Breast epithelium (tissue), 4 donors: ENCODE measurements around the gene IFIT1B. TPM values are rescaled to one million over a fixed set of nuclear protein-coding genes. Genes with fewer than 3 reads are reported as not detected.

Experiments used
- DNase-seq, 2 donors: peaks; one replicate each; pipeline ENCODE4 v3.0.0-alpha.2; 2019; ENCODE audit warnings: low spot score in 2 of 2
- H3K27ac ChIP-seq, 2 donors: fragments of 200-600 bp; sonication (generic) in 1 of 2; one replicate each; pipeline ENCODE4 v1.5.1; 2016 to 2019; ENCODE audit warnings: mild to moderate bottlenecking in 1 of 2
- H3K27me3 ChIP-seq, 2 donors: fragments of 200-600 bp; sonication (generic) in 1 of 2; one replicate each; pipeline versions ENCODE4 v1.5.1 to v1.6.0; 2017 to 2019; ENCODE audit warnings: control low read depth in 1 of 2, mild to moderate bottlenecking in 1 of 2
- H3K36me3 ChIP-seq: fragments of 200-600 bp; one replicate; pipeline ENCODE4 v1.5.1; 2019
- H3K4me1 ChIP-seq, 2 donors: fragments of 200-600 bp; sonication (generic); one replicate each; pipeline ENCODE4 v1.5.1; 2016 to 2019; ENCODE audit warnings: control low read depth in 1 of 2
- H3K4me3 ChIP-seq, 3 donors: fragments of 200-600 bp; sonication (generic); 1 replicate in 2 of 3; 2 replicates in 1 of 3; pipeline ENCODE4 v1.5.1; 2016 to 2019; ENCODE audit warnings: mild to moderate bottlenecking in 3 of 3, moderate library complexity in 2 of 3
- H3K9me3 ChIP-seq, 2 donors: fragments of 200-600 bp; sonication (generic) in 1 of 2; one replicate each; pipeline ENCODE4 v1.5.1; 2016 to 2019; ENCODE audit warnings: control low read depth in 1 of 2
- POLR2A ChIP-seq: fragments of 450-650 bp; IDR thresholded peaks from one replicate; pipeline ENCODE4 v1.6.1; 2016; ENCODE audit warnings: antibody characterized with exemption, mild to moderate bottlenecking, moderate library complexity
- POLR2AphosphoS5 ChIP-seq, 3 donors: sonication (generic); formaldehyde crosslinking; IDR thresholded peaks; one replicate each; pipeline ENCODE4 v1.6.1; 2017; ENCODE audit warnings: antibody characterized with exemption in 3 of 3
- intact Hi-C: fragments of 100-400 bp; cut with DNase I; formaldehyde crosslinking; loops from one replicate; pipeline ENCODE4 v1.15.1; 2023; ENCODE audit warnings: low total_unique reads
- total RNA-seq, 3 donors: library from RNA; depleted of rRNA; stranded (reverse); fragments of >200 nt; gene quantifications; one replicate each; pipeline ENCODE4 v1.1.0, GENCODE V29; 2016
- TF ChIP-seq, protein P1 (sequence below), 3 donors: fragments of 450-650 bp; IDR thresholded peaks; one replicate each; pipeline ENCODE4 v1.5.1; 2016 to 2017; ENCODE audit warnings: antibody characterized with exemption in 3 of 3, mild to moderate bottlenecking in 3 of 3, moderate library complexity in 3 of 3

Gene IFIT1B
- total RNA-seq, 3 donors from 2014 or later = not detected

DNA sequence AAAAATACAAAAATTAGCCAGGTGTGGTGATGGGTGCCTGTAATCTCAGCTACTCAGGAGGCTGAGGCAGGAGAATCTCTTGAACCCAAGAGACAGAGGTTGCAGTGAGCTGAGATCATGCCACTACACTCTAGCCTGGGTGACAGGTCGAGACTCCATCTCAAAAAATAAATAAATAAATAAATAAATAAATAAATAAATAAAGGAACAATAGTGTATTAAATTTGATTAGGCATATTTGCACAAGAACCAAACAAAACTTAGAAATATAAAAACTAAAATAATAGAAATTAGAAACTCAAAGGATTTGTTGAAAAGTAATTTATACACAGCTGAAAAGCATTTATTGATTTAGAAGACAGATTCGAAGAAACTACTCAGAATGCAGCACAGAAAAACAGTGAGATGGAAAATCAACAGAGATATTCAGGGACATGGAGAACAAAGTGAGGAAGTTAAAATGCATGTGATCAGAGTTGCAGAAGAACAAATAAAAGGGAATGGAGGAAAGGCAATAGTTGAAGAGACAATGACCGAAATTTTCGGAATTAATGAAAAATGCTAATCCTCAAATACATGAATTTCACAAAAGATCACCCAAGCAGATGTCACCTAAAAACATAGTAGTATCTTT lies 32.4 kb upstream of the IFIT1B start:
- TF ChIP-seq, protein P1, sequence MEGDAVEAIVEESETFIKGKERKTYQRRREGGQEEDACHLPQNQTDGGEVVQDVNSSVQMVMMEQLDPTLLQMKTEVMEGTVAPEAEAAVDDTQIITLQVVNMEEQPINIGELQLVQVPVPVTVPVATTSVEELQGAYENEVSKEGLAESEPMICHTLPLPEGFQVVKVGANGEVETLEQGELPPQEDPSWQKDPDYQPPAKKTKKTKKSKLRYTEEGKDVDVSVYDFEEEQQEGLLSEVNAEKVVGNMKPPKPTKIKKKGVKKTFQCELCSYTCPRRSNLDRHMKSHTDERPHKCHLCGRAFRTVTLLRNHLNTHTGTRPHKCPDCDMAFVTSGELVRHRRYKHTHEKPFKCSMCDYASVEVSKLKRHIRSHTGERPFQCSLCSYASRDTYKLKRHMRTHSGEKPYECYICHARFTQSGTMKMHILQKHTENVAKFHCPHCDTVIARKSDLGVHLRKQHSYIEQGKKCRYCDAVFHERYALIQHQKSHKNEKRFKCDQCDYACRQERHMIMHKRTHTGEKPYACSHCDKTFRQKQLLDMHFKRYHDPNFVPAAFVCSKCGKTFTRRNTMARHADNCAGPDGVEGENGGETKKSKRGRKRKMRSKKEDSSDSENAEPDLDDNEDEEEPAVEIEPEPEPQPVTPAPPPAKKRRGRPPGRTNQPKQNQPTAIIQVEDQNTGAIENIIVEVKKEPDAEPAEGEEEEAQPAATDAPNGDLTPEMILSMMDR (IDR thresholded peaks at IDR 0.05) = no peak
- no peak for TF ChIP-seq POLR2AphosphoS5 (IDR thresholded peaks at IDR 0.05)
- no peak for TF ChIP-seq POLR2A
- Histone ChIP-seq H3K4me1 (peaks cover 0 to 2% of the 10 kb centered on the region in 2 donors), H3K4me3 (no peak overlapping the region), H3K27ac (no peak overlapping the region), H3K9me3 (no peaks in the 10 kb centered on the region), H3K36me3 (no peaks in the 10 kb centered on the region), H3K27me3 (no peaks in the 10 kb centered on the region)
- DNase-seq = no peak
- intact Hi-C loops = no loop called here

DNA sequence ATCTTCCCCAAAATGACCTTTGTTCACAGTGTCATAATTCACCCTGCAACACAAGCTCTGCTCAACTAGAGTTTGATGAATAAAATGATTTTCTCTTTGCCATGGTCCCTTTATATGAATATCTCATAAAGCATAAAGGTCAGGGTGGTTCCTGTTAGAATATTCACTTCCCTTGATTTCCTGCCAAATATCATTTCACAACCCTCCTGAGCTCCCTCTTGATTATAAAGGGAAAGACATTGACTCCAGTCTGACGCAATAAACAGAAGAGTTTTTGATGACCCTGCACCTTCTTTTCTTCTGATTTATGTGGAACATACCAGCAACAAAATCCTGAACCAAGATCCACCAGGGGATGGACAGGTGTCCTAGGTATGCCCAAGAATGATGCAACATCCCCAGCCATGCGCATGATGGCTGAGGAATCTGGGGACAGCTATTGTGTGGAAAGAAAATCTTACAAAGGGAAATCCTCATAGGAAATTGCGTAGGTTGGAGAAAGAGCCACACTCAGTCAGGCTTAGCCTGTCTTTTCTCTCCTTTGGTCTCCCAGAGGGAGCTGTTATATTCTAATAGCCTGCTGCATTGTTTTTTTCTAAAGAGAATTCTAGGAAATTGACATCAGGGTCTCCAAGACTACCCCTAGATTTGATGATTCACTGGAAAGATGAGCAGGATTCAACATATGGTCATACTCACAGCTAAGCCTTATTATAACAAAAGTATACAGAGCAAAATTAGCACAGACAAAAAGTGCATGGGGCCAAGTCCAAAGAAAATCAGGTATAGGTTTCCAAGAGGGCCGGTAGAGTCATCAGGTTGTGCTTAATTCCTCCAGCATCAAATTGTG lies 31.2 kb upstream of the IFIT1B start:
- DNase-seq = no peak
- Histone ChIP-seq H3K9me3 (no peaks in the 10 kb centered on the region), H3K4me3 (no peak overlapping the region), H3K36me3 (no peaks in the 10 kb centered on the region), H3K27me3 (no peaks in the 10 kb centered on the region), H3K4me1 (peaks cover 0 to 2% of the 10 kb centered on the region in 2 donors), H3K27ac (peak overlapping the region in 1 of 2 donors; percentile 64)
- TF ChIP-seq POLR2AphosphoS5 (IDR thresholded peaks at IDR 0.05) (no peak), POLR2A (no peak)
- TF ChIP-seq, protein P1 (IDR thresholded peaks at IDR 0.05) = no peak
- intact Hi-C loops = no loop called here

DNA sequence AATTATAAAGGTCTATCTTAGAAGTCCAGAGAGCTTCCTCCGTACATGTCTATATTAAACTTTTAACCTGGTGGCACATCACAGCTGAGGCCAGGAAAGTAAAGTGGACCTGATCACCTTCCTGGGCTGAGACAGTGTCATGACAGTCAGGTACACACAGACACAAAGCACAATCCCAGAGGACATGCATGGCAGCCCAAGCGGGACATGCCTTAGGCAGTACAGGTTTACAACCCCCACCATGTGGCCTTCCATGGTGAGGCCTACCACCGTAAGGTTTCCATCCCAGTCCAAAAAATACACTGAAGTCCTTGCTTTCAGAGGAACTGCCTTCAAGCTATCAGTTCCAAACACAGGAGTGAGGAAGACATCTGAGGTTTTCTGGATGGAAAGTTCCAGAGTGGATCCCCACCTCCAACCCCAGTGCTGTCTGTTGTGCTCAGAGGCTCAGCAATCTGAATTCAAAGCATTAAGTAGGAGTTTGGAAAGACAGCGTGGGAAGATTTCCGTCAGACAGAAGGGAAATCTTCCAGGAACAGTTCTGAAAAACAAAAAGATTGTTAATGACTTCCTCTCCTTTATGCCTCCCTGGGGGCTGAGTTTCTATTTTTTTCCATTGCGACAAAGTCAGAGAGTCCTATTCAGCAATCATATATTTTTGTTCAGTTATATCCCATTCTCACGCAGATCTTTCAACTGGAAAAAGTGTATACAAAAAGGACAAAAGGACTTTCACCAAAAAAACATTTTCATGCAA lies 30.0 kb upstream of the IFIT1B start:
- H3K27me3 ChIP-seq = no peaks in the 10 kb centered on the region
- DNase-seq = no peak
- H3K4me3 ChIP-seq = no peak overlapping the region
- intact Hi-C loops = no loop called here
- H3K4me1 ChIP-seq = peaks cover 0 to 2% of the 10 kb centered on the region in 2 donors
- peak overlapping the region; percentile 22 to 86 for H3K27ac ChIP-seq
- TF ChIP-seq, protein P1 (IDR thresholded peaks at IDR 0.05) = no peak
- TF ChIP-seq POLR2A = no peak
- TF ChIP-seq POLR2AphosphoS5 (IDR thresholded peaks at IDR 0.05) = peak in 1 of 3 donors; percentile 11
- H3K36me3 ChIP-seq = no peaks in the 10 kb centered on the region
- no peaks in the 10 kb centered on the region for H3K9me3 ChIP-seq

DNA sequence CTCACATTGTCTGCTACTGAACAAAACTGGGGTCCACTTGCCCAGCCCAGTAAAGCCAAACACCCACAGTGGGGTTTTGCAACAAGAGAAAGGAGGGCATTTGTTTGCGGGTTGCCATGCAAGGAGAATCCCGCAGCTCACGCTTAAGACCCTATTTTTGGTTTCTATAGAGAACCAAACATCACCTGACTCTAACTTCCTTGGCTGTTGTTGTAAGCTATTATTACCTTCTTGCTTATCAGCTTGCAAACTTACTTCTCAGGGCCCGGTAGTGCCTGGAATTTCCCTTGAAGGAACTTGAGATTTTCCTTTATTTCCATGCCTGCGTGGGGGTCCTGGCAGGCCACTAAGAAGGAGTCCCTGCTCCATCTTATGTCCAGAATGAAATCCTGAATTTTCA lies 29.4 kb upstream of the IFIT1B start:
- Histone ChIP-seq H3K4me1 (peaks cover 0 to 2% of the 10 kb centered on the region in 2 donors), H3K27ac (peak overlapping the region; percentile 22 to 64), H3K36me3 (no peaks in the 10 kb centered on the region), H3K27me3 (no peaks in the 10 kb centered on the region), H3K4me3 (no peak overlapping the region), H3K9me3 (no peaks in the 10 kb centered on the region)
- intact Hi-C loops = no loop called here
- no peak for DNase-seq
- TF ChIP-seq, protein P1 (IDR thresholded peaks at IDR 0.05) = no peak
- no peak for TF ChIP-seq POLR2AphosphoS5 (IDR thresholded peaks at IDR 0.05)
- TF ChIP-seq POLR2A = no peak
